GM19043 (cell line): ENCODE data around the gene BCL10.

Source experiments
- ATAC-seq: cut with Tn5 transposase; IDR thresholded peaks from one replicate; pipeline ENCODE4 v1.9.1; 2021; ENCODE audit warnings: low read depth; ENCODE audit not compliant: unreplicated experiment

The BCL10 gene

DNA sequence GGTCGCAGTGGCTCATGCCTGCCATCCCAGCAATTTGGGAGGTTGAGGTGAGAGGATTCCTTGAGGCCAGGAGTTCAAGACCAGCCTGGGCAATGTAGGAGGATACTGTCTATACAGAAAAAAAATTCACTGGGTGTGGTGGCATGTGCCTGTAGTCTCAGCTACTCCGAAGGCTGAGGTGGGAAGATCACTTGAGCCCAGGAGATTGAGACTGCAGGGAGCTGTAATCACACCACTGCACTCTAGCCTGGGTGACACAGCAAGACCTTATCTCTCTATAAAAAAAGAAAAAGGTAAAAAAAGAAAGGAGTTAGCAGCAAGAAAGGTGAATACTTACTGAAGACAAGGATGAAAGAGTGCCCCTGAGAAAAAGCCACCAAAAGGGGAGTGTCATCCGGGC, 23.7 kb upstream of the BCL10 start:
- ATAC-seq: no peak

DNA sequence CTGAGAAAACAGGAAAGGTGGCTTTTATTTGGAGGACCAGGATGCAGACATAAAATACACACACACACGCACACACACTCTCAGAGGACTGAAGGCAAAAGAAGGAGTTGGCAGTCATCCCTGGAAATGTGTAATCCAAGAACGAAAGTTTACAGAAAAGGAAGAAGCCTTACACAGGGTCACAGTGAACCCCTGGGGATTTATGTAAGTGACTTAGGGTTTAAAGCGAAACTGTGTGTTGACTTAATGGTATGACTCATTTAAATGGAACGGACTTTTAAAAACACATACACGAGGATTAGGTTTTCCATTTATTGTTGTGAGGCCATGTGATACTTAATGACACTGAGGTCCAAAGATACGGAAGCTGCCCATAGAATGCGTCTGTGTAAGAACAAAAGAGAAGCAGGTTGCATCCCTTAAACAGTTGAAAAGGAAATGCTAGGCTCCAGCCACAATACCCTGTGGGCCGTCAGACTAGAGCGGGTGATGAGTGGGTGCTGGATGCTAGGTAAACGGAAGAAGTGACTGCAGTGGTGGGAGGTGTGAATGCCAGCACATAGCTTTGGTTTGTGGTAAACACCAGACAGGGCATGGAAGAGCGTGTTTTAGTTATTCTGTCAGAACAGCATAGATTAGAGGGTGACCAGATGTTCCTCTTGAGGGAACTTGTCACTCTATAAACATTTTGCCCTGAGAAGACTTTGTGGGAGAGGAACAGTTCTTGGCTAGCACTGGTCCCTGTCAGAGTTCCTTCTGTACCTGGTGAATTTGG, 21.6 kb upstream of the BCL10 start:
- ATAC-seq: peak; percentile 85

DNA sequence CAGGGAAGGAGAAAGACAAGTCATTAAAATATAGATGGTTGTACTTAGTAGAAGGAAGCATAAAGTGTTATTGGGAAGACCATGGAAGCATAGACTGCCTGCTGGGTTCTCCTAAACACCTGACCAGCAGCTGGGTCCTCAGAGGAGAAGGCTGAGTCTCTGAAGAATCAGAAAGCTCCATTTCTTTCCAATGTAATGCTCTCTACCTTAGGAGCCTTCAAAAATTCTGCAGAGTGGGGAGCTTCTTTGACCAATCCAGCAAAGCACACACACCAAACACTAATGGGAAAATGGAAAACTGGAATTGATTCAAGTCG, 21.1 kb upstream of the BCL10 start:
- ATAC-seq: no peak

DNA sequence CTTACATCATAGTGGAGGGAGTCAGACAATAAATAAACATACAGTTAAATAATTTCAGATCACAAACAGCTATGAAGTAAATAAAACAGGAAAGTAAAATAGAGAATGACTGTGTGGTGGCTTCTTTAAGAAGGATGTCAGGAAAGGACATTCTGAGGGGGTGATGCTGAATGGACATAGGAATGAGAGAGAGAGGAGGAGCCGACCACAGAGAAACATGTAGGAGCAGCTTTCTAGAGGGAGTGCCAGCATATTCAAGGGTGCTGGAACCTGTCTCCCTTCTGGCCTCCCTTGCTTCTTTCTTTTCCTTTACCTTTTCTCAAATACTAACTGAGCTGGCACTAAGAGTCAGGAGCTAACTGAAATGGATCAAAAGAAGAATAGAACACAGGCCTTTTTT, 20.5 kb upstream of the BCL10 start:
- no peak for ATAC-seq

DNA sequence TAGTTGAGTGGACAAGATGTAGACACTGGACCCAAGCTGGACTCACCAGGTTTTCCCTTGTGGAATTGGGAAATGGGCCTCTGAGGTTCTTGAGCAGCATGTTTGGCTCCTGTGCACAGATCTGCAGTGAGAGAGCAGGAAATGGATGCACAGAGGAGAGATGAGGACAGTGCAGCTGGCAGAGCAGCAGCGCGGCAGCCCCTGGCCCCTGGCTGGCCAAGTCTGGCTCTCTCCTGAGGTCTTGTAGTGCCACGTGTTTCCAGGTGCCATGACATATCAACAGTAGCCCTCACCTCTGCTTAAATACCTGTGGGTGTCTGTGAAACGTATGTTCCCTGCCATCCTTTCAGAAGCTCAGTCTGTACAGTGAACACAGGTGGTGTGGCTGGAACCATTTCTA, 19.2 kb upstream of the BCL10 start:
- no peak for ATAC-seq

DNA sequence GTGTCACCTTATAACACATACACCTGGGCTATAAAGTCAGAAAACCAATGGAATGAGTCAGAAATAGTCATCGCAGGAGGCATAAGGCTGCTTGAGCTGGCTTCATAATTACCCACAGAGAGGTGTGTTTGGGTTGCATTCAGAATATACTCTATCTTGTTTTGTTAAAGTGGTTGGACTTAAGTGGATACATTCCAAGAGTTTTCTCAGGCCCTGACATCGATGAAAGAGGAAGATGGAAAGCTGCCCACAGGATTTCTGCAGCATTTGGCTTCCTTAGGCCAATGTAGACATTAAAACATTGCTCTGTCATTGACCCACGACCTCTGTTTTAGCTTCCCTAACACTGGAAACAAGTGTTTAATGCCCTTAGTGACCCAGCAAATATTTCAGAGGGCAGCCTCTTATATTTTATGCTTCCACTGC, 18.6 kb upstream of the BCL10 start:
- no peak for ATAC-seq

DNA sequence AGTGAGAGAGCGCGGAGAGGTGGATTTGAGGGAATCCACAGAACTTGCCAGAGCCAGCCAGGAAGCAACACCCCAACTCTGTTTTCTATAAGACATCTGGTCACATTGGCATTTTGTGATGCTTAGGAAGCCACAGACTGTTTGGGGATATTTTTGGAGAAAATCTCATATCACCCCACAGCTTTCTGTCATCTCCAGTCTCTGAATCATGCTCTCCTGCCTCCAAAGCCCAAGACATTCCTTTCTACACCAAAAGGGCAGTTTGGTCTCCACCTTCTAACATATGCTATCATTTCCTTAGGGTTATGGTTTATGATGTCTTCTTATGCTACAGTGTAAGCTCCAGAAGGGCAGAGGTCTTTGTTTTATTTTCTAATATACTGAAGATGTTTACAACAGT, 14.4 kb upstream of the BCL10 start:
- no peak for ATAC-seq

DNA sequence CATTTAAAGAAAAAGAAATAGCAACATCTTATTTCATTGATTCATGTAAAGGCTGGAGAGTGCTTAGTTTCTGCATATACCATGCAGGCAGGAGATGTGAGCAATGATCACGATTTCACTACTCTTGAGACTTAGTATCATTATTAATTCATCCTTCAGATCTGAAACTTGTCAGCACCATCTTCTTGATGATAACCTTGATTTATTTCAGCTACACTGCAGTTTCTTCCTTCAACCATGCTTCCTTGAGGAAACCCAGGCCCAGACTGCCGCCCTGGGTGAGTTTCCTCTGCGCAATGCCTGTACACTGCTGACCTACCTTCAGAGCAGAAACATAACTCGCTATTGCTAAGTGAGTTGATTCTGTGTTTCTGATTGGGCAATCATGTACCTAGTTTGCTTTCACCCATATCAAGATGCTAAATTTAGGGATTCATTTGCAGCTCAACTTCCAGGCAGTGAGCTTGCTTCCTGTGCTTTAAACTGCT, 13.5 kb upstream of the BCL10 start:
- no peak for ATAC-seq

DNA sequence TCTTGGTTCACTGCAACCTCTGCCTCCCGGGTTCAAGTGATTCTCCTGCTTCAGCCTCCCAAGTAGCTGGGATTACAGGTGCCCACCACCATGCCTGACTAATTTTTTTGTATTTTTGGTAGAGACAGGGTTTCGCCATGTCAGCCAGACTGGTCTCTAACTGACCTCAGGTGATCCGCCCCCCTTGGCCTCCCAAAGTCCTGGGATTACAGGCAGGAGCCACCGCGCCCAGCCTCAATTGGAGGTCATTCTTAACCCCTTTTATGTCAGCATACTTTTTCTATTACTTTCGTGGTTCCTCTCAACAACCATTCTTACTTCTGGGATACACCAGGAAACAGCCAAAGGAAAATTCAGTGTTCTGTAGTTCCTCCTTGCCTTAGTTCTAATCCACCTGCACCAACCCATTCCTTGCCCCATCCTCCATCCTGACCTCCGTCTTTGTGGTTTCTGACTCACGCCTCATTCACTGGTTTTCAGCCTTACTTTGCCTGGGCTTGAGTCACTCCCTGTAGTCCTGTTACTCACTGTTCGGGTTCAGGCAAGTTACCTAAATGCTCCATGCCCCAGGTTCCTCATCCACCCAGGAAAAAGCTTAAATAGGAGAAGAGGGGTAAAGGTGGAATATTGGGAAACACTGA, 12.9 kb upstream of the BCL10 start:
- ATAC-seq: no peak

DNA sequence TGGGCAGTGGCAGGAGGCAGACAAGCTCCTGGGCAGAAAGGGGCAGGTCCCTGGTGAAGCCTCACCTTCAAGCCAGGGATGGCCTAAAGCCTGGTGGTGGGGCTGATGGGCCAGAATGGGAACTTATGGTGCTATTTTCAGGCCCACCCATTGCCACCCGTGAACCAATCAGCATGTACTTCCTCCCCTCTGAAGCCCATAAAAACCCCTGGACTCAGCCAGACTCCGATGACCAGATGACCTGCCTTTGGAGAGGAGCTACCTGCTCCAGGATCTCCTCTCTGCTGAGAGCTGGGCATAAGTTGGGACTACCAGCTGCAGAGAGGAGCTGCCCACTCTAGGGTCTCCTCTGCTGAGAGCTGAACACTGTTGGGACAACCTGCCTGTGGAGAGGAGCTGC, 7.8 kb upstream of the BCL10 start:
- no peak for ATAC-seq

DNA sequence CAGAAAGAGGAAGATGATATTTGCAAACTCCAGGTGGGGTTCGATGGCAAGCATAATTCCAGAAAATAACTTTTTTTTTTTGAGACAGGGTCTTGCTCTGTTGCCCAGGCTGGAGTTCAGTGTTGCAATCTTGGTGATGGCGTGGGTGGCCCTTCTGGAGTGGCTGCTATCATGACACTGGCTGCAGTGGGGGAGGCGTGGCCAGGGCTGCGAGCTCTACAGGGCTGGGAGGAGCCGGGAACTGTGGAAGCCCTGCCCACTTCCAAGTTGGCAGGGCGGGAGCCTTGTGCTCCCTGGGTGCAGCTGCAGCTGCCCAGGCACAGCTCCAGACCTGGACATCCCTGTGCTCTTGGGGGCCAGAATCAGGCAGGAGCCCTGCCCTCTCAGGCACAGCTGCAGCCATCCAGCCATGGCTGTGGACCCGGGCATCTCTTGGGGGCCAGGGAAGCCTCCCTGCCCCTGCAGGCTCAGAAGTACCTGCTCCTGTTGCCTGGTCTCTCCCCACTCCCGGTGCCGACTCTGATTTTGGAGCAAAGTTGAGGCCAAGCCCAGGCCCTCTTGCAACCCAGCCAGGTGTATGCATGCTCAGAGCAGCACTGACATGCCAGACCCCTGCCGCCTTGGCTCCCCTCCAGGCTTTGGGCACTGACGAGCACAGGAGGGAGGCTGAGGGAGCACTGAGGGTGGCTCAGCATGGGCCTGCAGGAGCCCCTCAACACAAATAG, 7.2 kb upstream of the BCL10 start:
- no peak for ATAC-seq

DNA sequence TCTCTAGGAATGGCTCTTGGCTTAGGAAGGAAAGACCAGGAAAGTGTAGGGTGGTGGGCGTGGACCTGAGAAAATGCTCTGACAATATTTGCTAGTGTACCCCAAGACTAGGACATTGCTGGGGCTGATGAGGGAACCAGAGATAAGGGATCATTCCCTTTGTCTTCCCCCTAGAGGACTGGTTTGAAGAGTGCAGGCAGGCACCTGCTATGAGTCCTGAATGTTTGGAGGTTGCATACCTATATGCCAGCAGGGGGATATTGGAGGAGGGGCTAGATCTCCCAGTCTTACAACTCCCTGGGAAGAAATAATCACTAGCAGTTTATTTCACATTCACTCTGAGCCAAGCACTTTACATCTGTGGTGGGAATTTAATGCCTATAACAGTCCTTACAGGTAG, 6.0 kb upstream of the BCL10 start:
- ATAC-seq: no peak

DNA sequence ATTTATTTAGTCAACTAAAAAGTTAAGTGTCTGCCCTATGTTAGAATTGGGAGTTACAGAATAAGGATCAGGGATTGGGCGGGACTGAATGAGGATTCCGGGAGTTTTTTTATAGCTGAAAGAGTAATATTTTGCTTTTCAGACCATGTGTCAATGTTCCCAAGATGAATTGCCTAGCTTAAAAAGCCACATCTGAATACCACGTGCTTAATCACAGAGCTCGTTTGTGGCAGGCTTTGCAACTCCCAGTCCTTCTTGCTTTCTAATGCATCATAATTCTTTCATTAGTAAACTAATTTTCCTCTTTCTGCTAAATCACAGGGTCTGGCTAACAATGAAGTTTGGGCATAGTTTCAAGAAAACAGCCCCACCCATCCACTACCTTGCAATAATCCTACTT, 4.2 kb upstream of the BCL10 start:
- ATAC-seq: no peak

DNA sequence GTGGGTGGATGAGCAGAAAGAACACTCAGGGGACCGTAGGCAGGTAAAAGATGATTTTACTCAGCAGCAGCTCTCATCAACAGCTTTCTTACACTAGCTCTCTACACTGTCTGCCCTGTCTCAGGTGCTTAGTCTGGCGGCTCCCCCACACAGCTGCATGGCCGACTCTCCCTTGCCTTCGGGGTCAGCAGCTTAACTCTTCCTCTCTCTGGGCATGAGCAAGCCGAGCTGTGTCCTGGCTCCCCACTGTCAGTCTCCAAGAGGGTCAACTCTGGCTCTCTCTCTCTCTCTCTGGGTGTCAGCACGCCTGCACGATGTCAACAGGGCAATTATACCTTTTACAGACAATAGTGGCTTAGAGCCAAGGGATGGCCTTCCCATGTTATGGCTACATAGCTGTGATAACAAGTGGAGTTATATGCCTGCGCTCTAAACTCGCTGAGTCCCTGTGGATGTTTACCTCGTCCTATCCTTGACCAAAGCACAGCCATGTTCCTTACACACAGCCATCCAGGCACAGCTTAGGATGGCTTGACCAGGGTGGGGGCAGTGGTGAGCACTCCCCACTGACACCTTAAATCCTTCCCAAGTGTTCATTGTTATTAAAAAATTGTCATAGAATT, 3.1 kb upstream of the BCL10 start:
- no peak for ATAC-seq

DNA sequence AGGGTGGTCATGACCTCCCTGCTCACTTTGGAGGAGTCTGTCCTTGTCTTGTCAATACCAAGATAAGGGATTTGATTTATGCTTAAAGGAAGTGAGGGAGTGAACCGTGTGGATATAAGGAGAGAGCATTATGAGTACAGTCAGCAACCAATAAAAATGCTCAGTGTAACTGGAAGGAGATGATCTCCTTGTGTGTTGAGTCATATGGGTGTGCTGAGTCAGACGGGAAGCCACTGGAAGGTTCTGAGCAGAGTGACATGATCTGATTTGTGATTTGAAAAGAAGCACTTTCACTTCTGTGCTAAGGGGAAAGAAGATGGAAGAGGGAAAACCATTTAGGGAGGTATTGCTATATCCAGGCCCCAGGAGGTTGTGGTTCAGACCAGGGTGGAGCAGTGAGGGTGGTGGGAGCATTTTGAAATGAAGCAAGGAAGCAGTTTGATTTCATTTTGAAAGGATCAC, 2.5 kb upstream of the BCL10 start:
- ATAC-seq: no peak

DNA sequence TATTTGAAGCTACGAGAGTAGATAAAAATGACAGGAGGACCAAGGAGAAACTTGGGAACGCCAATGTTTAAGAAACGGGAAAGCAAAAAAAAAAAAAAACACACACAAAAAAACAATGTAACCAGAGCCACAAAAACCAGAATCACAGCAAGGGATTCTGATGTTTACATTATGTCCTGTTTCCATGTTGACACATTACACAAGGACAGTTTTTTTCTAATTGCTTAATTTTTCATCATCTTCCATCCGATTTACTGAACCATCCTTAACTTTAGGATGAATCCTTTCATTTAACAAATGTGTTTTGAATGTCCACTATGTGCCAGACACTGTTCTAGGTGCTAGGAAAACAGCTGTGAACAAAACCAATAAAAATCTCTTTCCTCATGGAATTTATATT, 1.4 kb upstream of the BCL10 start:
- ATAC-seq: no peak

DNA sequence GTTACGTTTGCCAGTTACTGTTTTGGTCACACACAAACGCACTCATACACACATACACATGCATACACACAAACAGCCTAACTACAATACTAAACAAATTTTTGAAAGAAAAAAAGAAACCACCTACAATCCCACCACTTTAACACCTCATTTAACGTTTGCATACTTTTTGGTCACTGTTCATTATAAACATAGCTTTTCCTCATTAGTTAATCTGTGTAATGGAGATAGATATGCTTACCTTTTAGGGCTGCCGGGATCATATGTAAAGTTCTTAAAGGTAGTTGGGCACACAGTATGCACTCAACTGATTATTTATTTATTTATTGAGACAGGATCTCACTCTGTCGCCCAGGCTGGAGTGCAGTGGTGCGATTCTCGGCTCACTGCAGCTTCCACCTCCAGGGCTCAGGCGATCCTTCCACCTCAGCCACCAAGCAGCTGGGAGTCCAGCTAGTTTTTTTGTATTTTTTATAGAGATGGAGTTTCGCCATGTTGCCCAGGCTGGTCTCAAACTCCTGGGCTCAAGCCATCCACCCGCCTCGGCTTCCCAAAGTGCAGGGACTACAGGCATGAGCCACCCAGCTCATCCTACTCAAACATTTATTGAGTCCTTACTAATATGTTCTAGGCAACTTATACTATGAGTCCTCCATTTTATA, 677 bp upstream of the BCL10 start:
- ATAC-seq: no peak

DNA sequence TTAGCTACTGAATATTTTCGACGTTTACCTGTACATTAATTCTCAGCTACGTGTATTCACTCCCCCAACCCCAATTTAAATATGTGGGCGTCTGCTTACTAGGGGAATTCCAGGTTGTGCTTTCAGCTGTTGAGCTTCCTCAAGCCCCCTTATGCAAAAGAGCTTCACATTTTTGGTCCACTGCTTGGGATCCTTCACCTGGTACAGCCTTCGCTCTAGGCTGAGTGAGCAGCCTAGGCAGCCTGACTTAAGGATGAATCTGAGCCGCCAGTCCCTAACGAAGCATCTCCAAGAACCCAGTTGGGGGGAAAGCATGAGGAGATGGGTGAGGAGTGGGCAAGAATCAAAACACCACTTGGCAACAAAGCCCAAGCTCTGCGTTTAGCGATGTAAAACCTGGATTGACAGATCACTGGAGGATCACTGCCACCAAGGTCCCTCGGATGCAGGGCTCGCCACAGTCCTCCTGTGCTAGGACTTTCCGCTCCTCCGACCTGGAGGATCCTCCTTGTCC, 674 bp downstream of the BCL10 start:
- ATAC-seq: peak; percentile 10

DNA sequence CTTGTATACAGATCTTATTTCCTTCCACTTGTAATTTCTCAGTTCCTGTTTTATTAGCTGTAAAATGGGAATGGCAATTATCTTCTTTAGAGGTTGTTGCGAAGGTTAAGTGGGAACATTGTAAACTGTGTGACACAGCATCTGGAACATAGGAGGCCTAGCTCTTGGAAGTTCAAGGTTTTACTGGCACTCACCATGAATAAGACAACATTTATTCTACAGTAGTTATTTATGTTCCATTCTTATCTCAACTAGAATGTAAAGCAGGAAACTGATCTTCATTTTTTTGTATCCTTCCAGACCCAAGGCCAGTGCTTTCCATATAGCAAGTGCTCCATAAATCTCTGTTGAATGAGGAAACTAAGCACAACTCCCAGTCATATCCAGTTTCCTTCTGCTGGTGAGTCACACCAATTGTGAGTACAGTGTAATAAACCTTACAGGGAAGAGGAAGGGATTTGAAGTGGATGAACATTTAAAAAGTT, 1.4 kb downstream of the BCL10 start:
- no peak for ATAC-seq

DNA sequence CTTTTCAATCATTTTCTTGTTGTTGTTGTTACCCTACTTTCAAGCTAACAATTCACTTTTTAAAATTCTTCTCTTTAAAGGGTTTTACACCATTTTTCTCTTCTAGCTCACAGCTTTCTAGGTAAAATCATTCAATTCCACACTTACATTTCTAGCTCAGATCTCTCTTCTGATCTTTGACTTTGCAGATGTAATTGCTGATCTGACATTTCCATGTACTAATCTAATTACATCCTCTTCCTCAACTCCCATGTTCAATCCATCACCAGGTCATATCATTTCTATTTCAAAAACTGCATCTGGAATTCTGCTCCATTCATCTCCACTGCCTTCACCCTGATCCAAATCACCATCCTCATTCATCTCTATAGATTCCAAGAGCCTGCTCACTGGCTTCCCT, 3.0 kb downstream of the BCL10 start:
- ATAC-seq: no peak
